ENCODE results near the gene NAP1L4.

GRCh38 chr11:2983908-2984307 lies 8.2 kb downstream of the NAP1L4 start:
- TF ChIP-seq SIN3A (IDR thresholded peaks at IDR 0.05; ENCODE audit: borderline replicate concordance, low read depth, low read length) (no peak), CTCF (IDR thresholded peaks at IDR 0.05) (no peak), TEAD4 (IDR thresholded peaks at IDR 0.05; ENCODE audit: borderline replicate concordance, insufficient read depth) (no peak)

Data from SK-N-SH (cell line).